ENCODE results near the gene ZSWIM5.

- no peak for TF ChIP-seq POLR2A (IDR thresholded peaks at IDR 0.05)
- no peak for TF ChIP-seq CTCF (IDR thresholded peaks at IDR 0.05)
- no peak for TF ChIP-seq EP300 (IDR thresholded peaks at IDR 0.05; ENCODE audit: low read depth)
- TF ChIP-seq POLR2AphosphoS5 (IDR thresholded peaks at IDR 0.05), result no peak
These were observed 36.2 kb downstream of the ZSWIM5 start for GRCh38 chr1:45170151-45170742.

Measured in transverse colon (tissue), 4 donors.